Glutamatergic neuron (in vitro differentiated cells): ENCODE data around the gene MSI1. TPM values are rescaled to one million over a fixed set of nuclear protein-coding genes. Genes with fewer than 3 reads are reported as not detected.

Experiments
- DNase-seq: peaks from one replicate; pipeline ENCODE4 v3.0.0; 2022
- H3K27ac Mint-ChIP-seq: one replicate; pipeline ENCODE4 v1.8.0; 2020; ENCODE audit warnings: mild to moderate bottlenecking, mixed read lengths, inconsistent platforms; ENCODE audit not compliant: unreplicated experiment
- H3K27me3 Mint-ChIP-seq: one replicate; pipeline ENCODE4 v1.8.0; 2020; ENCODE audit warnings: mild to moderate bottlenecking, moderate library complexity, mixed read lengths, inconsistent platforms; ENCODE audit not compliant: unreplicated experiment
- H3K36me3 Mint-ChIP-seq: one replicate; pipeline ENCODE4 v1.8.0; 2020; ENCODE audit warnings: mild to moderate bottlenecking, mixed read lengths, inconsistent platforms; ENCODE audit not compliant: unreplicated experiment
- H3K4me1 Mint-ChIP-seq: one replicate; pipeline ENCODE4 v1.8.0; 2020; ENCODE audit warnings: mild to moderate bottlenecking, low read depth, mixed read lengths, inconsistent platforms; ENCODE audit not compliant: unreplicated experiment
- H3K4me3 Mint-ChIP-seq: one replicate; pipeline ENCODE4 v1.8.0; 2020; ENCODE audit warnings: mild to moderate bottlenecking, mixed read lengths, inconsistent platforms; ENCODE audit not compliant: unreplicated experiment
- H3K9me3 Mint-ChIP-seq: one replicate; pipeline ENCODE4 v1.8.0; 2020; ENCODE audit warnings: mild to moderate bottlenecking, moderate library complexity, mixed read lengths, inconsistent platforms; ENCODE audit not compliant: unreplicated experiment
- total RNA-seq: library from RNA; stranded (reverse); fragmentation: NEBNext Ultra II Directional; extraction: Animal tissue kit (Norgen Biotek cat#: 25700); gene quantifications from one replicate; pipeline ENCODE4 v1.2.1, GENCODE V29; 2021; ENCODE audit not compliant: unreplicated experiment
- TF ChIP-seq, protein P1 (sequence below): fragments of 200-600 bp; sonication (generic); IDR thresholded peaks from one replicate; pipeline ENCODE4 v1.5.0; 2021; ENCODE audit not compliant: partially characterized antibody, unreplicated experiment

Gene MSI1
- total RNA-seq, 1 donor from 2014 or later = 229 TPM

DNA sequence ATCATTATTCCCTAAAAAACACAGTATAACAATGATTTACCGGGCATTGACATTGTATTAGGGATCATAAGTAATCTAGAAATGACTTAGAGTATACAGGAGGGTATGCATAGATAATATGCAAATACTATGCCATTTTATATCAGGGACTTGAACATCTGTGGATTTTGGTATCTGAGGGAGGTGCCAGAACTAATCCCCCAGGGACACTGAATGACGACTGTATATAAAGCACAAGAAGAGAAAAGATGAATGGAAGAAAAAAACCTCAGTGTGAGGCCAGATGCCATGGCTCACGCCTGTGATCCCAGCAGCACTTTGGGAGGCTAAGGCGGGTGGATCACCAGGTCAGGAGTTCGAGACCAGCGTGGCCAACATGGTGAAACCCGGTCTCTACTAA is 43.5 kb upstream of the MSI1 start:
- H3K4me1 Mint-ChIP-seq = peaks cover 4% of the 10 kb centered on the region
- peaks cover 2% of the 10 kb centered on the region for H3K27me3 Mint-ChIP-seq
- H3K9me3 Mint-ChIP-seq = no peaks in the 10 kb centered on the region
- H3K36me3 Mint-ChIP-seq = no peaks in the 10 kb centered on the region
- H3K27ac Mint-ChIP-seq = no peak overlapping the region
- no peak for DNase-seq
- TF ChIP-seq, protein P1, sequence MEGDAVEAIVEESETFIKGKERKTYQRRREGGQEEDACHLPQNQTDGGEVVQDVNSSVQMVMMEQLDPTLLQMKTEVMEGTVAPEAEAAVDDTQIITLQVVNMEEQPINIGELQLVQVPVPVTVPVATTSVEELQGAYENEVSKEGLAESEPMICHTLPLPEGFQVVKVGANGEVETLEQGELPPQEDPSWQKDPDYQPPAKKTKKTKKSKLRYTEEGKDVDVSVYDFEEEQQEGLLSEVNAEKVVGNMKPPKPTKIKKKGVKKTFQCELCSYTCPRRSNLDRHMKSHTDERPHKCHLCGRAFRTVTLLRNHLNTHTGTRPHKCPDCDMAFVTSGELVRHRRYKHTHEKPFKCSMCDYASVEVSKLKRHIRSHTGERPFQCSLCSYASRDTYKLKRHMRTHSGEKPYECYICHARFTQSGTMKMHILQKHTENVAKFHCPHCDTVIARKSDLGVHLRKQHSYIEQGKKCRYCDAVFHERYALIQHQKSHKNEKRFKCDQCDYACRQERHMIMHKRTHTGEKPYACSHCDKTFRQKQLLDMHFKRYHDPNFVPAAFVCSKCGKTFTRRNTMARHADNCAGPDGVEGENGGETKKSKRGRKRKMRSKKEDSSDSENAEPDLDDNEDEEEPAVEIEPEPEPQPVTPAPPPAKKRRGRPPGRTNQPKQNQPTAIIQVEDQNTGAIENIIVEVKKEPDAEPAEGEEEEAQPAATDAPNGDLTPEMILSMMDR = no peak
- H3K4me3 Mint-ChIP-seq = no peak overlapping the region

DNA sequence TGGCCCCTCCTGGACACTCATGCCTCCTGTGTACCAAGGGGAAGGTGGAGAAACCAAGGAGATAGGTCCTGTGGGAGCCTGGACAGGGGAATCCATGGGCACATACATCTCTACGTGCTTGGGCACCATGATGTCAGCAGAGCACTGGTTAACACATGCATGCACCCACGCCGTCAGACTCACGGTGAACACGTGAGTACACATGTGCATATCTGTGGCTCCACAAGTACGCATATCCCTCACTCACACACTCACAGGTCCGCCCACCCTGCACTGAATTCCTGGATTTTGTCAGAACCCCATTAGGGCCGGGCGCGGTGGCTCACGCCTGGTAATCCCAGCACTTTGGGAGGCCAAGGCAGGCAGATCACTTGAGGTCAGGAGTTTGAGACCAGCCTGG is 39.8 kb upstream of the MSI1 start:
- Mint-ChIP-seq H3K9me3 (peaks cover 2% of the 10 kb centered on the region), H3K27me3 (no peaks in the 10 kb centered on the region), H3K4me3 (no peak overlapping the region), H3K36me3 (no peaks in the 10 kb centered on the region), H3K4me1 (peaks cover 2% of the 10 kb centered on the region), H3K27ac (no peak overlapping the region)
- DNase-seq = no peak
- TF ChIP-seq, protein P1 = no peak

DNA sequence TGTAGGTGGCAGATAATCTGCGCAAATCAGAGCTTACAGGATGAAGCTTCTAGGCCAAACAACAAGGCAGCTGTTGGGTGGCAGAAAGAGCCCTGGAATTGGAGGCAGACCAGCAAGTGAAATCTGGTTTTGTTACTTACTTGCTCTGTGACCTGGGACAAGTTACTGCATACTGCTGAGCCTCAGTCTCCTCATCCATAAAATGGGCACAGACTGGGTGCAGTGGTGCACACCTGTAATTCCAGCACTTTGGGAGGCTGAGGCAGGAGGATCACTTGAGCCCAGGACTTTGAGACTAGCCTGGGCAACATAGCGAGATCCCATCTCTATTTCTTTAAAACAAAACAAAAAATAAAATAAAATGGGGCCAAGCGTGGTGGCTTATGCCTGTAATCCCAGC is 37.6 kb upstream of the MSI1 start:
- Mint-ChIP-seq H3K4me3 (no peak overlapping the region), H3K27ac (no peak overlapping the region), H3K36me3 (no peaks in the 10 kb centered on the region), H3K9me3 (peaks cover 4% of the 10 kb centered on the region), H3K4me1 (peaks cover 14% of the 10 kb centered on the region), H3K27me3 (peaks cover 6% of the 10 kb centered on the region)
- TF ChIP-seq, protein P1 = no peak
- no peak for DNase-seq

DNA sequence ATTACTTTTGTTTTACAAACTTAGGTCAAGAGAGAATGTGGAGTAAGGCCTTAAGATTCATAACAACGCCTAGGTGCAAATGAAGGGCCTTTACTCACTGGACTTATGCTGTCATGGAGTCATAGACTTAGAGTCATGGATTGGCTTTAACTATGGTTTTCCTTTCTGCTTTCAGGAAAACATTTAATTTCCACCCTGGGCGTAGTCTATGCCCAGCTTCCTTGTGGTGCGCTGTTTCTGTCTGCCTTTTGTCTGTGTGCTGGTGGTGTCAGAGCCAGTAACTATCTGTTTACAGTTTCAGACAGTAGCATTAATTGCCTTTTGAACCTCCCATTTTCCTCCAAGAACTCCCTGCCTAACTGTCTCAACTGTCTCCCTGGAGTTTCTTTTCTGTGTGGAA is 37.1 kb upstream of the MSI1 start:
- no peak for DNase-seq
- H3K9me3 Mint-ChIP-seq = peaks cover 4% of the 10 kb centered on the region
- no peaks in the 10 kb centered on the region for H3K36me3 Mint-ChIP-seq
- TF ChIP-seq, protein P1 = no peak
- no peak overlapping the region for H3K4me3 Mint-ChIP-seq
- peaks cover 14% of the 10 kb centered on the region for H3K4me1 Mint-ChIP-seq
- H3K27ac Mint-ChIP-seq = no peak overlapping the region
- peaks cover 6% of the 10 kb centered on the region for H3K27me3 Mint-ChIP-seq

DNA sequence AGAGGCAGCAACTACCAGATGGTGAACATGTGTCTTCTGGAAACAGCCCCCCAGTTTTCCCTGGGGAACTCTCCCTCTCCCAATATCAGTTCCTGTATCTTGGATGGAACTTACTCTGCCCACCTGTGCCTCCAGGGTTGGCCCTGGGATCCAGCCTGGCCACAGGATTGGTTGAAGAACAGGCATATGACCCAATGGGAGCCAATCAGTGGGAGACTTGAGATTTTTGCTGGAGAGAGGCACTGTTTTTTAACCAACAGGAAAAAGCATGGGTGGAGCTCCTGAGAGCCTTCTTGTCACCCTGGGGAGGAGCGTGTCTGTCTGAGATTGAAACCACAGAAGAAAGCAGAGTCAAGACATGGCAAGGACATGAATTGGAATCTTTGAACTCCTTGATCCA is 35.3 kb upstream of the MSI1 start:
- TF ChIP-seq, protein P1 = no peak
- H3K27me3 Mint-ChIP-seq = peaks cover 6% of the 10 kb centered on the region
- peak; percentile 50 for DNase-seq
- no peaks in the 10 kb centered on the region for H3K36me3 Mint-ChIP-seq
- H3K27ac Mint-ChIP-seq = peak overlapping the region; percentile 83
- peaks cover 4% of the 10 kb centered on the region for H3K9me3 Mint-ChIP-seq
- peaks cover 14% of the 10 kb centered on the region for H3K4me1 Mint-ChIP-seq
- H3K4me3 Mint-ChIP-seq = peak overlapping the region; percentile 28
